22Rv1 (cell line): Measurements from ENCODE around the gene CASK.

Source experiments
- CTCF ChIP-seq: fragments of 450-650 bp; IDR thresholded peaks from 2 replicates; pipeline ENCODE4 v1.5.1; 2017; ENCODE audit warnings: mild to moderate bottlenecking
- ZFX ChIP-seq: fragments of 450-650 bp; IDR thresholded peaks from 2 replicates; pipeline ENCODE4 v1.6.1; 2017; ENCODE audit warnings: antibody characterized with exemption, borderline replicate concordance

GRCh38 chrX:41686788-41687187 is 236.6 kb downstream of the CASK start:
- TF ChIP-seq CTCF, result no peak
- no peak for TF ChIP-seq ZFX
